Measurements from ENCODE around the gene ACADS.
A peak's percentile ranks its signal among the peaks of the same experiment; 100 is the strongest.

- TF ChIP-seq ZNF592 (IDR thresholded peaks at IDR 0.05) = no peak
- TF ChIP-seq GABPA (tag; conservative IDR thresholded peaks at IDR 0.05; ENCODE audit: low read depth) = peak; percentile 59
- TF ChIP-seq ARID1B (IDR thresholded peaks at IDR 0.05) = no peak
- no peak for TF ChIP-seq MAX (CRISPR knock-in tag; IDR thresholded peaks at IDR 0.05)
- TF ChIP-seq TFE3 (CRISPR knock-in tag; IDR thresholded peaks at IDR 0.05) = no peak
- TF ChIP-seq PRPF4 (IDR thresholded peaks at IDR 0.05; ENCODE audit: insufficient read depth, low read depth, low read length, poor library complexity, severe bottlenecking) = no peak
Observed at GRCh38 chr12:120713861-120714482, 11.7 kb upstream of the ACADS start.

All from K562 (cell line).